Muscle layer of colon (tissue), 2 donors: ENCODE measurements around the gene CEP57L1.
A peak's percentile ranks its signal among the peaks of the same experiment; 100 is the strongest.
"Not testable (repeated sequence)": the region's sequence is repeated elsewhere in the genome, so short reads cannot be mapped to it uniquely, and the experiment has no call there.

Experiments
- H3K27ac ChIP-seq: one replicate; pipeline ENCODE4 v1.7.0; 2013; ENCODE audit warnings: low read depth, mild to moderate bottlenecking, low read length, moderate library complexity
- H3K27me3 ChIP-seq, 2 donors: one replicate each; pipeline ENCODE4 v1.7.0; 2013; ENCODE audit warnings: low read length in 2 of 2, mild to moderate bottlenecking in 2 of 2; ENCODE audit not compliant: insufficient read depth in 2 of 2, control insufficient read depth in 1 of 2
- H3K36me3 ChIP-seq: one replicate; pipeline ENCODE4 v1.7.0; 2013; ENCODE audit warnings: mild to moderate bottlenecking, low read length; ENCODE audit not compliant: insufficient read depth
- H3K4me1 ChIP-seq: one replicate; pipeline ENCODE4 v1.7.0; 2013; ENCODE audit warnings: mild to moderate bottlenecking, low read length; ENCODE audit not compliant: insufficient read depth
- H3K4me3 ChIP-seq, 2 donors: one replicate each; pipeline ENCODE4 v1.7.0; 2013; ENCODE audit warnings: low read length in 2 of 2, low read depth in 1 of 2, mild to moderate bottlenecking in 1 of 2, moderate library complexity in 1 of 2
- H3K9ac ChIP-seq: one replicate; pipeline ENCODE4 v1.7.0; 2013; ENCODE audit warnings: low read length
- H3K9me3 ChIP-seq: one replicate; pipeline ENCODE4 v1.7.0; 2013; ENCODE audit warnings: mild to moderate bottlenecking, low read length
- donor health status: abdominal sarcoma.
- donor health status: Adenocarcinoma of cecum.

CEP57L1 gene

DNA sequence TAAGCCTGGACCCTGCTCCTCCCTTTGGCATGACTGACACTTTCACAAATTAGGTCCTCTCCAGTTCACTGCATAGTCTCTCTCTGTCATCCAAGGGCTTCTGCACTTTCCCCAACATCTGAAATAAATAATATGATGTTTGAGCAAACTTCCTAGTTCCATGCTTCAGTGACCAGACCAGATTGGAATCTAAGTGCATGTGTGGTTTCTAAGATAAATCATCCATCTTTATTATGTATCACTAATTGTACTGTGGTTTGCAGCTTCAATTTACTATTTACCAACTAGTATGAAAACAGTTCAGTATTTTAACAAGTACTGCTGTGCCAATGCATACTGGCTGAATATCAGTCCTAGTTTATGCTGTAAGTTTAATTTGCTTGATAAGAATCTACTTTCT, 19.4 kb upstream of the CEP57L1 start:
- Histone ChIP-seq H3K4me1 (peaks cover 38% of the 10 kb centered on the region), H3K27me3 (no peaks in the 10 kb centered on the region), H3K9me3 (no peaks in the 10 kb centered on the region), H3K36me3 (no peaks in the 10 kb centered on the region), H3K4me3 (no peak overlapping the region), H3K9ac (no peak overlapping the region), H3K27ac (no peak overlapping the region)

DNA sequence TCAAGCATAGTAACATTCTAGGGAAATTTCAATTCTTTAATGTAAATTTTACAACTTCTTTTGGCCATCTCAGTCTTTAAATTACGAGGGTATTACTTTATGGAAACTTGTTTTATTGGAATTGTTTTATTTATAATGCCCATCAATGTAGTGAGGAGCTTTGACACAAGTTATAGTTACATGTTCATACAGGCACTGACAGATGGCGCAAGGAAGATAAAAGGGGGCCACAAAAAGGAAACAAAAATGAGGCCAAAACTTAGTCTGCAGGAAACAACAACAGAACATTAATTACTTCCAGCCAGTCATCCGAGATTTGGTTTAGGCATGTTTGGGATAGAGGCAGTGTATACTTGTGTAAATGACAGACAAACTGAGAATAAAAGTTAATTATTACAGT, 18.9 kb upstream of the CEP57L1 start:
- H3K4me1 ChIP-seq = peaks cover 43% of the 10 kb centered on the region
- H3K9ac ChIP-seq = no peak overlapping the region
- H3K27ac ChIP-seq = no peak overlapping the region
- no peaks in the 10 kb centered on the region for H3K36me3 ChIP-seq
- H3K4me3 ChIP-seq = no peak overlapping the region
- H3K9me3 ChIP-seq = no peaks in the 10 kb centered on the region
- H3K27me3 ChIP-seq = no peaks in the 10 kb centered on the region

DNA sequence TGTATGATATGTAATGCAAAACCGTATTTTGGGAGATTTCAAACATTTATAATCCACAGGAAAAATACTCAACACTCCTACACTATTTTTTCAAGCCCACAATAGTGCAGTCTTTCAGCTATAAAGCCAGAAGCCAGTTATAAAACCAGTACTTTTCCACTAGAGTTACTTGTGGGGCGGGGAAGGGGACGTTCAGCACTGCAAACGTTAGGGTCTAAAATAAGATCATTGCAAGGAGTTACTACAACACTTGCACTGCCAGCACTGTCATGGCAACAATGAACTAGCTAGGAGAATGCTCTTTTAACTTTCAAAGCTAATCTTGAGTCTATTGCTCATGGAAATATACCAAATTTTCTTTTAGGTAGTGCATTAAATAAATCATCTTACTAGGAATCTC, 15.3 kb upstream of the CEP57L1 start:
- H3K4me1 ChIP-seq = peaks cover 47% of the 10 kb centered on the region
- H3K9me3 ChIP-seq = no peaks in the 10 kb centered on the region
- H3K27ac ChIP-seq = peak overlapping the region; percentile 15
- H3K4me3 ChIP-seq = no peak overlapping the region
- H3K9ac ChIP-seq = no peak overlapping the region
- H3K36me3 ChIP-seq = no peaks in the 10 kb centered on the region
- no peaks in the 10 kb centered on the region for H3K27me3 ChIP-seq

DNA sequence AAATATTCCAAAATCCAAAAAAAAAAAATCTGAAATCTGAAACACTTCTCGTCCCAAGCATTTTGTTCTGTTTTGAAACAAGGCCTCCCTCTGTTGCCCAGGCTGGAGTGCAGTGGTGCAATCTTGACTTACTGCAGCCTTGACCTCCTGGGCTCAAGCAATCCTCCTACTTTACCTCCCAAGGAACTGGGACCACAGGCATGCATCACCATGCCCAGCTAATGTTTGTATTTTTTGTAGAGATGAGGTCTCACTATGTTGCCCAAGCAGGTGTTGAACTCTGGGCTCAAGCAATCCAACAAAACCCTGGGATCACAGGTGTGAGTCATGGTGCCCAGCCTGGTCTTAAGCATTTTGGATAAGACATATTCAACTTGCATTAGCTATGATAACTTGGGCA, 14.3 kb upstream of the CEP57L1 start:
- no peak overlapping the region for H3K9ac ChIP-seq
- H3K36me3 ChIP-seq = peaks cover 6% of the 10 kb centered on the region
- peaks cover 45% of the 10 kb centered on the region for H3K4me1 ChIP-seq
- H3K27me3 ChIP-seq = no peaks in the 10 kb centered on the region
- H3K9me3 ChIP-seq = no peaks in the 10 kb centered on the region
- H3K27ac ChIP-seq = no peak overlapping the region
- H3K4me3 ChIP-seq = no peak overlapping the region

DNA sequence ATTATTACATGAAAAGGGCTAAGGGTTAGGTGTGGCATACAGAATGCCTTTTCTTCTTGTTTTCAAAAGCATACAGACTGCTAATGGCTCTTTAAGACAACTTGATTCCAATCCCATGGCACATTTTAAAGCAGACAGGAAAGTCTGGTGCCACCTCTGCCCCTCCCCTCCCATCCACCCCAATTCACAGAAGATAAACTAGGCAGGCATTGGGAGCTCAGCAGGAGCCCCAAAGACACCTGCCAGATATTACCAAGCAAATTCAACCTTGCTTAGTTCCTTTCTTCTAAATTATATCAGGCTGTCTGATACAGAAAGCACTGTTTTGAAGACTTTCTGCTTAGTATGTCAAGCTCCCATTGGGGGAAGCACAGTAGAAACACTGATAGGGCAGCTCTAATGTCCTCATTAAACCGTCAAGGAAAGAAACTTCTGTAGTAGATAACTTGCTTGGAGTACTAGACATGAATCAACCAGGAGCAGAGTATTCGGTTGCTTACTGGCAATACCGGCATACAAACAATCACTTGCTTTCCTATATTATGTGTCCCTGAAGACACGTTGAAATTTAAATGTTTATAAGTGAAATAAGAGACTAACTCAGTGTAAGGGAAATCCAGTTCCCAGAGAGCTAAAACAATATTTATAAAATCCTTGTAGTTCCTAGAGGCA, 13.7 kb upstream of the CEP57L1 start:
- no peaks in the 10 kb centered on the region for H3K27me3 ChIP-seq
- no peaks in the 10 kb centered on the region for H3K9me3 ChIP-seq
- peaks cover 6% of the 10 kb centered on the region for H3K36me3 ChIP-seq
- no peak overlapping the region for H3K9ac ChIP-seq
- H3K4me1 ChIP-seq = peaks cover 39% of the 10 kb centered on the region
- H3K27ac ChIP-seq = no peak overlapping the region
- no peak overlapping the region for H3K4me3 ChIP-seq

GRCh38 chr6:109082188-109082577, 13.1 kb upstream of the CEP57L1 start:
- Histone ChIP-seq H3K9ac (no peak overlapping the region), H3K36me3 (peaks cover 6% of the 10 kb centered on the region), H3K4me1 (peaks cover 35% of the 10 kb centered on the region), H3K27ac (no peak overlapping the region), H3K4me3 (no peak overlapping the region), H3K9me3 (no peaks in the 10 kb centered on the region), H3K27me3 (no peaks in the 10 kb centered on the region)

DNA sequence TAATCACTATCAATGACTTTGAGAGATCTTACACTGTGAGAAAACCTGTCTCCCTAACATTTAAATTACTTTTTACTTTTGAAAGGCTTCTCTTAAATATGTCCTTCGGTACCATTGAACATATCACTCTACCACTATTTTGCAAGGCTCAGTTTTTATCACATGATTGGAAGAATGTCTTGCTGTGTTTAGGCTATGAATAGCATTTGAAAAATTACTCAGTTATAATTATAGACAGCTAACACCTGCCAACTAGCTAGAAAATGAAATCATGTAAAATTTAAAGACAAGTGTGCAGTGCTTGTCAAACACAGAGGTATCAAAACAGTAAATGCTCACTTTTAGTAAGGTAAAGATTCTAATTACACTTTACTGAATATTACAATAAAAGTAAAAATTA, 11.7 kb upstream of the CEP57L1 start:
- no peak overlapping the region for H3K4me3 ChIP-seq
- H3K9me3 ChIP-seq = no peaks in the 10 kb centered on the region
- H3K9ac ChIP-seq = no peak overlapping the region
- peaks cover 6% of the 10 kb centered on the region for H3K36me3 ChIP-seq
- H3K27ac ChIP-seq = no peak overlapping the region
- peaks cover 46% of the 10 kb centered on the region for H3K4me1 ChIP-seq
- H3K27me3 ChIP-seq = no peaks in the 10 kb centered on the region

DNA sequence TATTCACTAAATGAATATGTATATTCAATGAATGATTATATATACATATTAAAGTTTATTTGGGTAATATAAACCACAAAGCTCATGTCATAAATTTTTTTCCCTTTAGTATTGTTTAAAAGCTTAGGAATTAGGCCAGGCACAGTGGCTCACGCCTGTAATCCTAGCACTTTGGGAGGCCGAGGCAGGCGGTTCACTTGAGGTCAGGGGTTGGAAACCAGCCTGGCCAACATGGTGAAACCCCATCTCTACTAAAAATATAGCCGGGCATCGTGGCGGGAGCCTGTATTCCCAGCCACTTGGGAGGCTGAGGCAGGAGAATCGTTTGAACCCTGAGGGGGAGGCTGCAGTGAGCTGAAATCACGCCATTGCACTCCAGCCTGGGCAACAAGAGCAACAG, 11.2 kb upstream of the CEP57L1 start:
- peaks cover 44% of the 10 kb centered on the region for H3K4me1 ChIP-seq
- H3K36me3 ChIP-seq, H3K4me3 ChIP-seq, H3K9ac ChIP-seq, H3K27me3 ChIP-seq, H3K9me3 ChIP-seq, H3K27ac ChIP-seq: not testable (repeated sequence)

GRCh38 chr6:109087661-109088264, 7.5 kb upstream of the CEP57L1 start:
- H3K36me3 ChIP-seq = peaks cover 6% of the 10 kb centered on the region
- peaks cover 36% of the 10 kb centered on the region for H3K4me1 ChIP-seq
- H3K27me3 ChIP-seq = no peaks in the 10 kb centered on the region
- no peak overlapping the region for H3K4me3 ChIP-seq
- peak overlapping the region; percentile 8 for H3K27ac ChIP-seq
- H3K9me3 ChIP-seq = no peaks in the 10 kb centered on the region
- H3K9ac ChIP-seq = no peak overlapping the region

GRCh38 chr6:109088995-109089394, 6.3 kb upstream of the CEP57L1 start:
- H3K27ac ChIP-seq = peak overlapping the region; percentile 8
- peaks cover 36% of the 10 kb centered on the region for H3K4me1 ChIP-seq
- H3K36me3 ChIP-seq = peaks cover 6% of the 10 kb centered on the region
- H3K9ac ChIP-seq = no peak overlapping the region
- no peaks in the 10 kb centered on the region for H3K9me3 ChIP-seq
- no peak overlapping the region for H3K4me3 ChIP-seq
- H3K27me3 ChIP-seq = no peaks in the 10 kb centered on the region

DNA sequence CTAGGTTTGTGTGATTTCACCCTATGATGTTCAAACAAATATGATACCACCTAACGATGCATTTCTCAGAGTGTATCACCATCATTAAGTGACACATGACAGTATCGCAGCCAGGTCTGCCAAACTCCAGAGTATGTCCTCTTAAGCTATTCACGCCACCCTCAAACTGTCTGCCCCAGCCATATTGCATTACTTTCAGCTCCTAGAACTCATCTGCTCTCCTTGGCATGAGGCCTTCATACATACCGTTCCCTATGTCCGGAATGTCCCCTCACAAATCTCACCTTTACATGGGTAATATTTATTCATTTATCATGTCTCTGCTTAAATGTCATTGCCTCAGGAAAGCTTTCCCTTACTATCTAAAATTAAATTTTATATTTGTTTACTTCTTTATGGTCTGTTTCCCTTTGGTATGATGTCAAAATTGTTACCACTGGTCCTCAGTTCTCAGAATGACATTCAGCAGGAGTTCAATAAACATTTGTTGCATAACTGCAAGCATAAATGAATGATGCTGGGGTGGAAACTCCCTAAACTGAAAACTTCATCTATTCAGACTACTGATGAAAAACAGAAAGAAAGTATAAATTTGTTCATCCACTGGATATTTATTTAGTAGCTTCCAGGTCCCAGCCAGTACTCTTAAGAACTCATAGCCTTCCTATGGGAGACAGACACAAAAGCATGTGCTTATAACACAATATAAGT, 3.8 kb upstream of the CEP57L1 start:
- Histone ChIP-seq H3K9ac (no peak overlapping the region), H3K4me3 (peak overlapping the region; percentile 18 to 99), H3K9me3 (no peaks in the 10 kb centered on the region), H3K27me3 (no peaks in the 10 kb centered on the region), H3K36me3 (no peaks in the 10 kb centered on the region), H3K27ac (no peak overlapping the region), H3K4me1 (peaks cover 43% of the 10 kb centered on the region)
